ENCODE data around the gene MNS1. TPM values are rescaled to one million over a fixed set of nuclear protein-coding genes. Genes with fewer than 3 reads are reported as not detected.
"Not testable (repeated sequence)": the region's sequence is repeated elsewhere in the genome, so short reads cannot be mapped to it uniquely, and the experiment has no call there.

The MNS1 gene
- total RNA-seq, 1 experiment from 2014 or later, result 3.4 TPM

- DNase-seq (ENCODE audit: low read depth), result no peak
Measured at GRCh38 chr15:56454836-56455235, 10.1 kb downstream of the MNS1 start.

- no peak for DNase-seq (ENCODE audit: low read depth)
Measured at GRCh38 chr15:56445746-56446145, 19.2 kb downstream of the MNS1 start.

- no peak for DNase-seq (ENCODE audit: low read depth)
Measured at GRCh38 chr15:56442354-56442753, 22.6 kb downstream of the MNS1 start.

GRCh38 chr15:56440214-56440770 is 24.6 kb downstream of the MNS1 start:
- DNase-seq (ENCODE audit: low read depth), result no peak

GRCh38 chr15:56432304-56432703 is 32.6 kb downstream of the MNS1 start:
- DNase-seq (ENCODE audit: low read depth), result no peak

- peak; percentile 33 for DNase-seq (ENCODE audit: low read depth)
Measured at GRCh38 chr15:56428821-56429458, 36.0 kb downstream of the MNS1 start.

GRCh38 chr15:56425976-56426375 is 39.0 kb downstream of the MNS1 start:
- DNase-seq (ENCODE audit: low read depth), result no peak

GRCh38 chr15:56425276-56425675 is 39.7 kb downstream of the MNS1 start:
- DNase-seq (ENCODE audit: low read depth), result no peak

- DNase-seq (ENCODE audit: low read depth), result not testable (repeated sequence)
Measured at GRCh38 chr15:56413114-56413733, 51.7 kb downstream of the MNS1 start.

- DNase-seq (ENCODE audit: low read depth), result no peak
Measured at GRCh38 chr15:56411122-56411749, 53.7 kb downstream of the MNS1 start.

- no peak for DNase-seq (ENCODE audit: low read depth)
Measured at GRCh38 chr15:56410721-56411120, 54.2 kb downstream of the MNS1 start.

- DNase-seq (ENCODE audit: low read depth), result not testable (repeated sequence)
Measured at GRCh38 chr15:56399209-56399608, 65.7 kb downstream of the MNS1 start.

- DNase-seq (ENCODE audit: low read depth), result not testable (repeated sequence)
Measured at GRCh38 chr15:56397325-56397724, 67.6 kb downstream of the MNS1 start.

- no peak for DNase-seq (ENCODE audit: low read depth)
Measured at GRCh38 chr15:56394909-56395308, 70.0 kb downstream of the MNS1 start.

GRCh38 chr15:56393277-56393676 is 71.7 kb downstream of the MNS1 start:
- DNase-seq (ENCODE audit: low read depth), result no peak

GRCh38 chr15:56390739-56391267 is 74.1 kb downstream of the MNS1 start:
- no peak for DNase-seq (ENCODE audit: low read depth)

- DNase-seq (ENCODE audit: low read depth), result no peak
Measured at GRCh38 chr15:56385908-56386307, 79.0 kb downstream of the MNS1 start.

GRCh38 chr15:56383010-56383409 is 81.9 kb downstream of the MNS1 start:
- peak; percentile 30 for DNase-seq (ENCODE audit: low read depth)
